Measurements from ENCODE around the gene SHB.

DNA sequence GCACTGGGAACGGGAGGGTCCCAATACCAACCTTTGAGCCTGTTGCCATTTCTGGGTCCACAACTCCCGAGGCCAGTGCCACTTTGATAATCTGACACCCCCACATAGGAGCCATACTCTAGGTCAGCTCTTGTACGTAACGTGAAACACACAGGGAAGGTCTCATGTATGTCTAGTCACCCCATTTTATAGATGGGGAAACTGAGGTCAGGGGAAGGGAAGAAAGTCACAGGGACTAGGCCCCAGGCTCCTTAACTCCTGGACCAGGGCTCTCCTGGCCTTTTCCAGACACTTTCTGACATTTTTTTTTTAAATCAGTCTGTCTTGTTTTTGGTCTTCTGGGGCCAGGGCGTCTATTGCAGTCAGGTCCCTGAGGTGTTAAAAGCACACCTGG, 84.8 kb downstream of the SHB start:
- TF ChIP-seq, protein P1, sequence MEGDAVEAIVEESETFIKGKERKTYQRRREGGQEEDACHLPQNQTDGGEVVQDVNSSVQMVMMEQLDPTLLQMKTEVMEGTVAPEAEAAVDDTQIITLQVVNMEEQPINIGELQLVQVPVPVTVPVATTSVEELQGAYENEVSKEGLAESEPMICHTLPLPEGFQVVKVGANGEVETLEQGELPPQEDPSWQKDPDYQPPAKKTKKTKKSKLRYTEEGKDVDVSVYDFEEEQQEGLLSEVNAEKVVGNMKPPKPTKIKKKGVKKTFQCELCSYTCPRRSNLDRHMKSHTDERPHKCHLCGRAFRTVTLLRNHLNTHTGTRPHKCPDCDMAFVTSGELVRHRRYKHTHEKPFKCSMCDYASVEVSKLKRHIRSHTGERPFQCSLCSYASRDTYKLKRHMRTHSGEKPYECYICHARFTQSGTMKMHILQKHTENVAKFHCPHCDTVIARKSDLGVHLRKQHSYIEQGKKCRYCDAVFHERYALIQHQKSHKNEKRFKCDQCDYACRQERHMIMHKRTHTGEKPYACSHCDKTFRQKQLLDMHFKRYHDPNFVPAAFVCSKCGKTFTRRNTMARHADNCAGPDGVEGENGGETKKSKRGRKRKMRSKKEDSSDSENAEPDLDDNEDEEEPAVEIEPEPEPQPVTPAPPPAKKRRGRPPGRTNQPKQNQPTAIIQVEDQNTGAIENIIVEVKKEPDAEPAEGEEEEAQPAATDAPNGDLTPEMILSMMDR (IDR thresholded peaks at IDR 0.05 in 8 of 11, conservative IDR thresholded peaks at IDR 0.05 in 3 of 11) = no peak
- TF ChIP-seq POLR2AphosphoS5 (IDR thresholded peaks at IDR 0.05) = no peak
- no peak for TF ChIP-seq POLR2A (IDR thresholded peaks at IDR 0.05)
